ENCODE data around the gene YKT6.
"Not testable (repeated sequence)": the region's sequence is repeated elsewhere in the genome, so short reads cannot be mapped to it uniquely, and the experiment has no call there.

The YKT6 gene

GRCh38 chr7:44172803-44173424 lies 27.9 kb upstream of the YKT6 start:
- DNase-seq: no peak

GRCh38 chr7:44173911-44174693 lies 26.7 kb upstream of the YKT6 start:
- no peak for DNase-seq

- DNase-seq: not testable (repeated sequence)
These were observed 26.2 kb upstream of the YKT6 start for GRCh38 chr7:44174694-44174948.

GRCh38 chr7:44175730-44176129 lies 25.0 kb upstream of the YKT6 start:
- DNase-seq: no peak

DNA sequence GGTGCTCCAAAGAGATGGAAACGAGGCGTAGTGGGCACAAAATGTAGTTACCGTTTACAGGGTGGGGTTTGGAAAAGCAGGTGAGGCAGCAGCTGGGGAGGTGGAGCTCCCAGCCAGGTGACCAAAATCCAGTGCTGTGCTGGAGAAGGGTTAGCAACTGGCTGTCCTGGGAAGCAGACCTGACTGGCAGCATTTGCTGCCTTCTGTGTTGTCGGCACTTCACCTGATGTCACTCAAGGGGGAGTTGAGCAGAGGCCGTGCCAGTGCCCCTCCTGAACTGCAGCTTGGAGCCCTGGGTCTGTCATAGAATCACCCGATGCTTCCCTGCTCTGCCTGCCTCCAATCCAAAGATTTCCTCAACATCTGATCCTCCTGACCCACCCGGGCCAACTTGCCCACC lies 24.3 kb upstream of the YKT6 start:
- no peak for DNase-seq

DNA sequence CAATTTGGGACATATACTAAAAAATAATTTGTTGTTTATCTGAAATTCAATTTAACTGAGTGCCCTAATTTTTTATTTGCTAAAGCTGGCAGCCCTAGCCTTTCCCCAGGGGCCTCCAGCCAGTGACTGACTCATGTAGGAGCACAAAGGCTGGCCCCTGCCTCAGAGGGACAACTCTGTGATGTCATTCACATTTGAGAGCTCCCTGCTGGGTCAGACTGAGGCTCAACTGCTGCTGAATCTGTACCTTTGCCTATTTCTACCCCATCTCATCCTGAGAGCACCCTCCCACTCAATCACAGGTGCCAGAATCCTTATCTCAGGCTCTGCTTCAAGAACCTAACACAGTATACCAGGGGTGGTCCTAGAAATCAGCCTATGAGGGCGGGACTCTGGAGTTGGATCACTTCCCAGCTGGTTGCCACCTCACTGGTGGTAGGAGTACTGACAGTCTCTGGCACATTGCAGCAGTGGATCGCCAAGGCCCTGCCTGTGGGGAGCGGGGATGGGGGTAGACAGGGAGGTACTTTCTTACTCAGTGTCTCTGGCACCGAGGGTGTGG lies 23.1 kb upstream of the YKT6 start:
- no peak for DNase-seq

GRCh38 chr7:44180631-44181030 lies 20.1 kb upstream of the YKT6 start:
- no peak for DNase-seq

- no peak for DNase-seq
These were observed 18.0 kb upstream of the YKT6 start for GRCh38 chr7:44182827-44183226.

DNA sequence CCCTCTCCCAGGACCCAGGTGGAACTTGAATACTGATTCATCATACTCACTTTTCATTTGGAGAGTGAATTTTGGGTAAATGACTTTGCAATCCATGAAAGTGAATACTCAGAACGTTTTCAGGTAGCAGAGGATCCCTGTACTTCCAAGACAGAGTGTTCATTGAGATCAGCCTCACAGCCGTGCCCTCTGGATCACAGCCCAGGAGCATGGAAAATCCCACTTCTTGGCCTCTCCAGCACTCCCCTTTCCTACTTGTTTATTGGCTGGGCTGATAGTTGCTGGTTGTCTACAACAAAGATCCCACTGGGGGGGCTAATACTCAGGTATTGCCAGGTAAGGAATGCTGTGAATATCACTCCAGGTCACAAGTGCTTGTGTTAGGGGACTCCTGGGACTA lies 17.4 kb upstream of the YKT6 start:
- DNase-seq: no peak

DNA sequence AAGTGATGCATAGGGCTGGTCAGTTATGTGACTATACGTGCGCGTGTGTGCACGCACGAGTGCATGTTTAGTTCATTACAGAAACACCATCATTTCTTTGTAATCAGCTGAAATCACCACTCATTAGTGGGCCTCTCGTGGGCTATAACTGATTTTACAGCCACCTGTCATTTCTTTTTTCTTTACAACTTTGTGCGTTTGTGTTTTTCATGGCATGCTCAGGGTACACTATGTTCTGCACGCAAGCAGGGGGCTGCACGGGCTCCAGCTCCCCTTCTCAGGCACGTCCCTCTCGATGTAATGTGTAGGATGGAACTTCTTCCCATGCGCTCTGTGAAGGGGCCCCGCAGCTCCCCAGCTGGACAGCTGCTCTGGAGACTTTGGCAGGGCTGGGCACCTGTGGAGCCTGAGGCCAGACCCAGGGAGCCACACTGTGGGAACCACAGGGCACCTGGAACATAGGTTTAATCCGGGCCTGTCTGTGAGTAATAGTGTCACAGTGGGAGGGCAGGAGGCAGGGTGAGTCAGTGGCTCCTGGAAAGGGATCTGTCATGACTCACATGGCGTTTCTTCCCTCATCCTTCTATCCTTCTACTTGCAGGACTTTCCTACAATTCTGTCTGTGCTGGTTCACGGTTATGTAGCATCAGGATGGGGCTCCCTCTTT lies 16.4 kb upstream of the YKT6 start:
- no peak for DNase-seq

- no peak for DNase-seq
These were observed 15.8 kb upstream of the YKT6 start for GRCh38 chr7:44184873-44185446.

DNA sequence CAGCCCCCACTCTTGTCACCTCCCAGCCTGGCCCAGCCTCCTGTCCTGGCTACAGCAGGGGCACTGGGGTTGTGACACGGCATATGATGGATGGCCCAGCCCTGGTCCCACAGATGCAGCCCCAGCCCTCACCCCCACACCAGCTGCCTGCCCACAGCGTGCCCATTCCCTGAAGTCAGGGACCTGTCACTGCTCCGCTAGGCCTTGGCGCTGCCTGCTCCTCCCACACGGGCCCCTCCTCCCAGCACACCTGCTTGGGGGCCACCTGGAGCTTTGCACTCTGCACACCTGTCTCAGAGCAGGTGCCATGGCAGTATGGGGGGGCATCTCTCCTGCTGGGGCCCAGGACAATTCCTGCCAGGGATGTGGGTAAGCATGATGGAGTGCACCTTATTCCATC lies 15.0 kb upstream of the YKT6 start:
- no peak for DNase-seq

DNA sequence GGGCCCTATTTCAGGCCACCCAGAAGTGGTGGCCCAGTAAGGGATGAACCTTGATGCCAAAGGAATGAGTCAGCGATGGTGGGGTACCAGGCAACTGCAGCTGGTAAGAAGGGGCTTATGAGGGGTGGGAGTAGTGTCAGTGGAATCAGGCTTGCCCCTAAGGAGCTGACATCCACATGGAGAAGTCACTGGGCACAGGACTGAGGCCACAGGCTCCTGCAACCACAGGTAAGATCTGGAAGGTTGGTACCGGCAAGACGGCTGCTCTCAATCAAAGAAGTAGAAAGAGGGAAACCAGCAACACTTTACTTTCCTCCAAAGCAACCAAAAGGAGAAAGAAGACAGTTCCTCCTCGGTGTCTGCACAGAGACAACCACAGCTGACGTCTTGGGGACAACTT lies 14.0 kb upstream of the YKT6 start:
- no peak for DNase-seq

DNA sequence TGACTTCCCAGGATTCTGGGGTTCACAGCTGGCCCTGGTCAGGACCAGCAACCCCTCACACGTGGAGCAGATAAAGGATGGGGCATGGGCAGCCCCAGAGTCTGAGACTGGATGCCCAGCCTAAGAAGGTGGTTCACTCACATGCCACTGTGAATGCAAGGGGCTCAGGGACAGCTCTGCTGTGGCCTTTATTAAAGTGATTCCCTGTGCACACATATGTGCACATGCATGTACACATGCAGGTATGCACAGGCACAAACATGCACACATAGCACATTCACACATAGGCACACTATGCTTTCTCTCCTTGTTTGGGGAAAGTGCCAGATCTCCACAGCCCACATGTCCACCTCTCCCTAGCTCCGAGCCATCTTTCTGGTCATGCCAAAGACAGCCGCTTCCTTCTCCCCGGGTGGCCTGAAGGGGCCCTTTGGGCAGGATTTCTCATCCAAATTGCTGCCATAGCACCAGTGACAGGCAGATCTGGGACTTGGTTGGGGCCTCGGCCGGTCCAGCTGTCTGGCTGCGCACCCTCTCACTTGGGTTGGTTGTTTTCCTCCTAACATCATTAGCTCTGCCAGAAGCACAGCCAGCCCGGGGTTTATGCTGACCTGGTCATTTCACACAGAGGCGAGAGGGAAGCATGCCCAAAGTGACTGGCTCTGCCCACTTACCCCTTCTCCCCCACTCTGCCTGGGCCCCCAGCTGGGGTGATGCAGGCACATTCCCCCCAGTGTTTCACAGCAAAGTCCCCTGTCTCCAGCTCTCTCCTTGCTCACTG lies 13.0 kb upstream of the YKT6 start:
- no peak for DNase-seq

DNA sequence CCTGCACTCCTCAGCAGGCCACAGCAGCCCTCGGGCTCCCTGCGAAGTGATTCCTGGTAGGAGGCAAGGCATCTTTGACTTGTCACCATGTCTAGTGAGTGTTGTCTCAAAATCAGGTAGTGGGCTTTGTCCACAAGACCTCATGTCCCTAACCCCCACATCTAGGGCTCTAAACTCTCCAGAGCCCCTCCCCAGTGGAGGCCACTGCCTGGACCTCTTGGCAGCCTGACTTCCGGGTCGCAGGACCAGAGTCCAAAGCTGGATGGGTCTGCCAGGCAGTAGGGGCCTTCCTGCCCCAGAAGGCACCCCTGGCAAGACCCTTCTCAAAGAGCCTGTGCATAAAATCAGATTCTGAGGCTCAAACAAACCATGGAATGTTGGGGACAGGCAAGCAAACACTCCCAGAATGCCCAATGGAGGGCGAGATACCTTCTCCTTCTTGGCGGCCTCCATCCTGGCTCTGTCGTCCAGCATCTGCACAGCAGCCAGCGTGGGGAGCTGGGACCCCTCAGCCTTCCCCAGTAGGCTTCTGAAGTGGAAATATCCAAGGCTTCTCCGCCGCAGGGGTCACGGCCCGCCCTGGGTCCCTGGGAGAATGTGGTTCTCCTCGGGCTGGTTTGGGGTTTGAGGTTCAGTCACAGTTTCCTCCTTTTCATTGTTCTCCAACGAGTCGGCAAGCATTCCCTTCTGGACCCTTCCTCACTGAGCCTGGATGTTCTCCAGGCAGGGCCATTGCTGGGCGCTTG lies 12.1 kb upstream of the YKT6 start:
- DNase-seq: no peak

DNA sequence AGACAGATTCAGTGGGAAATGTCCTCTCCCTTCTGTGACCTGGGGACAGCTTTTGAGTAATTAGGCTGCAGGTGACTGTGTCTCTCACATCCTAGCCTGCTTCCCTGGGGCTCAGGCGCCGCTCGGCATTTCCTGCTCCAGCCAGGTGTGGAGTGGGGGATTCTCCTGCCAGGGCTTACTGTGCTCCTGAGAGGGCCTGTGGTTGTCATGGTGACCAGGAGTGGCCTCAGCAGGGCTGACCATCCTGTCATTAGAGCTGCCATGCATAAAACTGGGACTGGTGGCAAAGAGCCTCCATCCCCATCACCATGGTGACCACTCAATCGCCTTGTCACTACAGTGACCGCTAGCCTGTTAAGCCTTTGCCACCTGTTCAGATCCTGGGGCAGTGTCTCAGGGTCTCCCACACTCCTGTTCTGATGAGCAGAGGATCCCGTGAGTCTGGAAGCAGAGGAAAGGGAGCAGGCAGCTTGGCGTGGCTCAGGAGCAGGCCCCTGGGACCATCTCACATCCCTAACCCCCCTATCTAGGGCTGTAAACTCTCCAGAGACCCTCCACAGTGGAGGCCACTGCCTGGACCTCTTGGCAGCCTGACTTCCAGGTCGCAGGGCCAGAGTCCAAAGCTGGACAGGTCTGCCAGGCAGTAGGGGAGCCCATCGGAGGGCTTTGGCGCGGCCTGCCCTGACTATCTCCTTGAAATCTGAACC lies 11.3 kb upstream of the YKT6 start, which contains the start of gene GCK:
GCK (minus strand) TSS at position 154 of the 707 bp plus-strand sequence. CDS start 486 bp downstream, outside the sequence.
- peak; percentile 67 to 82 for DNase-seq

DNA sequence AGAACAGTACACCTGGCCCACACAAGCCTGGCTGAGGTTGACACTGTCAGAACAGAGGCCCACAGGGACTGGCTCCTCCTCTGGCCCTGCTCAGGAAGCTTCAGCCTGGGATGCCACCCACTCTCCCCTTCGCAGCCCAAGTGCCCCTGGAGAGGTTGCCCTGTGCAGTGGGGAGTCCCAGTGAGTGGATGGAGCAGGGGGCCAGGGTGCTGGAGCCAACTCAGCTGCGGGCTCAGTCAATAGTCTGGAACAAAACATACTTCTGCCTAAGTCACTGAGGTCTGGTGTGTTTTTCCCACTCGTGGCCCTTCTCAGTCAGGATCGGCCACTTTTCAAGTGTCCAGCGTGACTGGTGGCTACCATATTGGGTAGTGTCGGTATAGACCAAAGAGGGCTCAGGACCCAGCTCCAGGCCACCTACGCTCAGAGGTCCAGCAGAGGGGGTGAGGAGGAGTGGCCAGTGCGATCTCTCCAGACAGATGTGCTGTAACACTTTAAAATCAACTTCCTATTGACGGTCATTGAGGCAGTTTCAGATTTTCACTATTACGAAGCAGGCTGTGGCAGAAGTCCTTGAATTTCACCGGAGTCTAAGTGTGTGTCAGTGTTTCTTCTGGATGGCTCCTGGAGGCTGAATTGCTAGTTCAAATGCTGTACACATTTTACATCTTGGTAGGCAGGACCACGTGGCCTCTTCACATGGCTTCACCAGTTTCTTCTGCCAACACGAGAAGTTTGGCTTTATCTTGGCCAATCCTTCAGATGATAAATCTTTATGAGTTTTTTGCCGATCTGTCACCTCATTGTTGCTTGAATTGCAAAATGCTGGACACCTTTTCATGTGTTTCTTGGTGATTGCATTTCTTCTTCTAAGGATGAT lies 10.5 kb upstream of the YKT6 start:
- DNase-seq: no peak

DNA sequence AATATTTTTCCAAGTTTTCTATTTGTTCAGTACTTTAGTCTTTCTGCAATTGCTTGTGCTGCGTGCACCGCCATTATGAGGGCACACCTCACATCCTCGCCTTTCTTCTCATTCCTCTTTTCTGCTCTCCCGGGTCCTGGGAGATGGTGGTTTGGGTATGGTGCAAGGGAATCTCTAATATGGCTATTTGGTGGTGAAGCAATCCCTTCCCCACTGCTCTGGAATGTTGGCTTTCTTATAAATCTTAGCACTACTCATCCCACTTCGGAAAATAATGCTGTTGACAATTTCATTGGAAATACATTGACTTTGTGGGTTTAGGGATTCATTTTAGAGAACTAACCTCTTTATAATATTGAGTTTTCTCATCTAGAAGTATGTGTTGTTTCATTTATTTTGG lies 9.6 kb upstream of the YKT6 start:
- DNase-seq: no peak

- no peak for DNase-seq
These were observed 7.6 kb upstream of the YKT6 start for GRCh38 chr7:44193011-44193802.

DNA sequence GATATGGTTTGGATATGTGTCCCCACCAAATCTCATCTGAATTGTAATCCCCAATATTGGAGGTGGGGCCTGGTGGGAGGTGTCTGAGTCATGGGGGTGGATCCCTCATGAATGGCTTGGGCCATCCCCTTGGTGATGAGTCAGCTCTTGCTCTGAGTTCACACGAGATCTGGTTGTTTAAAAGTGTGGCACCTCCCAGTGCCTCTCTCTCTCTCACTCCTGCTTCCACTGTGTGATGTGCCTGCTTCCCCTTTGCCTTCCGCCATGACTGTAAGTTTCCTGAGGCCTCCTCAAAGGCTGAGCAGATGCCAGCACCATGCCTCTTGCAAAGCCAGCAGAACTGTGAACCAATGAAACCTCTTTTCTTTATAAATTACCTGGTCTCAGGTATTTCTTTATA lies 6.7 kb upstream of the YKT6 start:
- no peak for DNase-seq

Data from NCI-H524 (cell line).